Transverse colon (tissue), 4 donors: ENCODE data around the gene GARIN1A. TPM values are rescaled to one million over a fixed set of nuclear protein-coding genes. Genes with fewer than 3 reads are reported as not detected.
"Not testable (repeated sequence)": the region's sequence is repeated elsewhere in the genome, so short reads cannot be mapped to it uniquely, and the experiment has no call there.

ENCODE experiments used
- DNase-seq: peaks from one replicate; pipeline ENCODE4 v3.0.0-alpha.2; 2019
- H3K27ac ChIP-seq, 4 donors: fragments of 200-600 bp; sonication (generic); 2 replicates each; pipeline ENCODE4 v1.5.1; 2016 to 2018; ENCODE audit warnings: inconsistent platforms in 4 of 4
- H3K27me3 ChIP-seq: fragments of 200-600 bp; sonication (generic); 2 replicates; pipeline ENCODE4 v1.5.1; 2017; ENCODE audit warnings: inconsistent platforms
- H3K36me3 ChIP-seq, 4 donors: fragments of 200-600 bp; sonication (generic); 2 replicates each; pipeline ENCODE4 v1.5.1; 2017 to 2019; ENCODE audit warnings: inconsistent platforms in 4 of 4
- H3K4me1 ChIP-seq, 4 donors: fragments of 200-600 bp; sonication (generic); 2 replicates each; pipeline ENCODE4 v1.5.1; 2017 to 2020; ENCODE audit warnings: inconsistent platforms in 4 of 4
- H3K4me3 ChIP-seq, 4 donors: fragments of 200-600 bp; sonication (generic); 1 replicate in 1 of 4; 2 replicates in 3 of 4; pipeline versions ENCODE4 v1.5.1 to v1.6.1; 2017 to 2019; ENCODE audit warnings: inconsistent platforms in 4 of 4
- H3K9me3 ChIP-seq, 2 donors: fragments of 200-600 bp; sonication (generic); 2 replicates each; pipeline ENCODE4 v1.5.1; 2017 to 2019; ENCODE audit warnings: inconsistent platforms in 2 of 2
- CTCF ChIP-seq, 5 experiments: fragments of 200-600 bp in 3 of 5; fragments of 450-650 bp in 2 of 5; sonication (generic) in 3 of 5; IDR thresholded peaks; 1 replicate in 2 of 5; 2 replicates in 3 of 5; pipeline ENCODE4 v1.5.1; 2016 to 2017; ENCODE audit warnings: antibody characterized with exemption in 5 of 5, inconsistent platforms in 3 of 5, mild to moderate bottlenecking in 2 of 5, moderate library complexity in 1 of 5
- EP300 ChIP-seq: sonication (generic); formaldehyde crosslinking; IDR thresholded peaks from one replicate; pipeline ENCODE4 v1.6.1; 2017; ENCODE audit warnings: antibody characterized with exemption, low read depth
- POLR2A ChIP-seq: fragments of 450-650 bp; IDR thresholded peaks from one replicate; pipeline ENCODE4 v1.6.1; 2016; ENCODE audit warnings: antibody characterized with exemption, mild to moderate bottlenecking, moderate library complexity
- POLR2AphosphoS5 ChIP-seq, 3 donors: sonication (generic); formaldehyde crosslinking; IDR thresholded peaks; one replicate each; pipeline ENCODE4 v1.6.1; 2016; ENCODE audit warnings: antibody characterized with exemption in 3 of 3
- WGBS, 2 donors: methylation state at CpG; one replicate each; pipeline ENCODE4 v1.1.5; 2018; ENCODE audit warnings: low coverage in 1 of 2; 5-methylcytosine and 5-hydroxymethylcytosine counted together
- in situ Hi-C, 4 donors: fragments of 200-750 bp; cut with MboI; loops; one replicate each; pipeline versions ENCODE4 v1.15.0 to v1.15.1; 2017; ENCODE audit warnings: low sequenced_read_pairs in 3 of 4, low pct_ligation_motif_present in 1 of 4, low pct_unique_long_range_greater_than_20kb in 1 of 4
- intact Hi-C: fragments of 100-400 bp; cut with DNase I; formaldehyde crosslinking; loops from one replicate; pipeline ENCODE4 v1.15.1; 2023; ENCODE audit warnings: low total_unique reads
- total RNA-seq, 4 donors: library from RNA; depleted of rRNA; stranded (reverse); fragments of >200 nt; gene quantifications; one replicate each; pipeline ENCODE4 v1.1.0, GENCODE V29; 2016

The GARIN1A gene
- total RNA-seq, 4 donors from 2014 or later: 0.27 to 1.4 (median 0.48) TPM; not detected in 1

- H3K27ac ChIP-seq: no peak overlapping the region
- H3K4me3 ChIP-seq: no peak overlapping the region
- no peaks in the 10 kb centered on the region for H3K9me3 ChIP-seq
- no peaks in the 10 kb centered on the region for H3K36me3 ChIP-seq
- TF ChIP-seq POLR2A (no peak), CTCF (IDR thresholded peaks at IDR 0.05) (no peak), POLR2AphosphoS5 (IDR thresholded peaks at IDR 0.05) (no peak), EP300 (no peak)
- no peaks in the 10 kb centered on the region for H3K27me3 ChIP-seq
- in situ Hi-C loops (no loop called here), intact Hi-C loops (no loop called here)
- DNase-seq: no peak
- WGBS, 2 donors: 91% methylated on average over 5 of the region's 5 CpGs; no CpG with 5 or more reads in 1 of the 2 donors
- no peaks in the 10 kb centered on the region for H3K4me1 ChIP-seq
Observed at GRCh38 chr7:128688492-128688891, 16.4 kb downstream of the GARIN1A start.

- H3K4me1 ChIP-seq, H3K27me3 ChIP-seq, H3K36me3 ChIP-seq, DNase-seq, in situ Hi-C loops, H3K4me3 ChIP-seq, H3K9me3 ChIP-seq, intact Hi-C loops, H3K27ac ChIP-seq: not testable (repeated sequence)
- WGBS, 2 donors: 99% methylated on average over 17 of the region's 59 CpGs; no CpG with 5 or more reads in 1 of the 2 donors
Observed at GRCh38 chr7:128689161-128689935, 17.3 kb downstream of the GARIN1A start.

GRCh38 chr7:128691227-128691626 is 19.1 kb downstream of the GARIN1A start:
- Histone ChIP-seq H3K27me3 (peaks cover 7% of the 10 kb centered on the region), H3K27ac (no peak overlapping the region), H3K4me3 (no peak overlapping the region), H3K4me1 (no peaks in the 10 kb centered on the region), H3K36me3 (no peaks in the 10 kb centered on the region), H3K9me3 (no peaks in the 10 kb centered on the region)
- DNase-seq: no peak
- no peak for TF ChIP-seq CTCF (IDR thresholded peaks at IDR 0.05)
- no peak for TF ChIP-seq POLR2A
- no peak for TF ChIP-seq POLR2AphosphoS5 (IDR thresholded peaks at IDR 0.05)
- TF ChIP-seq EP300: no peak
- intact Hi-C loops (no loop called here), in situ Hi-C loops (no loop called here)
- WGBS, 2 donors: 67% methylated on average over 1 of the region's 1 CpG

- in situ Hi-C loops (no loop called here), intact Hi-C loops (no loop called here)
- no peak overlapping the region for H3K27ac ChIP-seq
- no peak for DNase-seq
- no peaks in the 10 kb centered on the region for H3K9me3 ChIP-seq
- H3K4me3 ChIP-seq: no peak overlapping the region
- no peaks in the 10 kb centered on the region for H3K36me3 ChIP-seq
- peaks cover 23% of the 10 kb centered on the region for H3K27me3 ChIP-seq
- no peak for TF ChIP-seq EP300
- no peak for TF ChIP-seq POLR2A
- TF ChIP-seq CTCF (IDR thresholded peaks at IDR 0.05): no peak
- TF ChIP-seq POLR2AphosphoS5 (IDR thresholded peaks at IDR 0.05): no peak
- peaks cover 0 to 7% (median 6%) of the 10 kb centered on the region in 4 donors for H3K4me1 ChIP-seq
- 59 to 75% methylated on average over 4 to 7 of the region's 7 CpGs for WGBS, 2 donors
Observed at GRCh38 chr7:128692623-128693270, 20.7 kb downstream of the GARIN1A start.
